HEK293T (cell line): ENCODE results near the gene FBXO21.

Experiments used
- CTCF ChIA-PET: fragments of 350-600 bp; formaldehyde crosslinking; extraction: SDS; loops from one replicate; lab custom pipeline; 2021; ENCODE audit warnings: antibody characterized with exemption, inconsistent platforms; lab: Yijun Ruan, JAX
- POLR2A ChIA-PET: fragments of 350-600 bp; formaldehyde crosslinking; extraction: SDS; loops from one replicate; lab custom pipeline; 2020; ENCODE audit warnings: antibody characterized with exemption, inconsistent platforms; lab: Yijun Ruan, JAX
- DNase-seq: peaks from one replicate; pipeline ENCODE4 v3.0.0; 2012; ENCODE audit warnings: mixed read lengths; ENCODE audit errors: extremely low spot score
- ARNT ChIP-seq: fragments of 450-650 bp; IDR thresholded peaks from 2 replicates; pipeline ENCODE4 v1.6.1; 2017; ENCODE audit warnings: mild to moderate bottlenecking
- BHLHE40 ChIP-seq: fragments of 450-650 bp; IDR thresholded peaks from 2 replicates; pipeline ENCODE4 v1.6.1; 2016; ENCODE audit warnings: mild to moderate bottlenecking, moderate library complexity, borderline replicate concordance
- CTBP1 ChIP-seq: fragments of 450-650 bp; IDR thresholded peaks from 2 replicates; pipeline ENCODE4 v1.6.1; 2016; ENCODE audit warnings: borderline replicate concordance
- ELF4 ChIP-seq: fragments of 450-650 bp; IDR thresholded peaks from 2 replicates; pipeline ENCODE4 v1.6.1; 2017; ENCODE audit warnings: antibody characterized with exemption
- FOXA1 ChIP-seq: fragments of 450-650 bp; IDR thresholded peaks from 2 replicates; pipeline ENCODE4 v1.6.1; 2016; ENCODE audit warnings: mild to moderate bottlenecking
- FOXK2 ChIP-seq: fragments of 450-650 bp; IDR thresholded peaks from 2 replicates; pipeline ENCODE4 v1.6.1; 2016; ENCODE audit warnings: mild to moderate bottlenecking
- FOXM1 ChIP-seq: fragments of 450-650 bp; IDR thresholded peaks from 2 replicates; pipeline ENCODE4 v1.6.1; 2017; ENCODE audit warnings: mild to moderate bottlenecking, borderline replicate concordance
- HDGF ChIP-seq: fragments of 450-650 bp; IDR thresholded peaks from 2 replicates; pipeline ENCODE4 v1.6.1; 2017; ENCODE audit warnings: antibody characterized with exemption, borderline replicate concordance
- L3MBTL2 ChIP-seq: fragments of 450-650 bp; conservative IDR thresholded peaks from 2 replicates; pipeline ENCODE4 v1.6.1; 2016; ENCODE audit warnings: mild to moderate bottlenecking
- LEF1 ChIP-seq: fragments of 450-650 bp; IDR thresholded peaks from 2 replicates; pipeline ENCODE4 v1.6.1; 2017; ENCODE audit warnings: mild to moderate bottlenecking, borderline replicate concordance
- NFRKB ChIP-seq: fragments of 450-650 bp; IDR thresholded peaks from 2 replicates; pipeline ENCODE4 v1.6.1; 2016; ENCODE audit warnings: mild to moderate bottlenecking, moderate library complexity
- SP1 ChIP-seq: fragments of 450-650 bp; IDR thresholded peaks from 2 replicates; pipeline ENCODE4 v1.6.1; 2017
- SUZ12 ChIP-seq: fragments of 450-650 bp; IDR thresholded peaks from 2 replicates; pipeline ENCODE4 v1.6.1; 2016; ENCODE audit warnings: mild to moderate bottlenecking
- TARDBP ChIP-seq: fragments of 450-650 bp; IDR thresholded peaks from 2 replicates; pipeline ENCODE4 v1.6.1; 2016
- ZNF384 ChIP-seq: fragments of 450-650 bp; IDR thresholded peaks from 2 replicates; pipeline ENCODE4 v1.6.1; 2016
- TF ChIP-seq, protein P1 (sequence below): fragments of 450-650 bp; IDR thresholded peaks from 2 replicates; pipeline ENCODE4 v1.6.1; 2016

FBXO21 gene

DNA sequence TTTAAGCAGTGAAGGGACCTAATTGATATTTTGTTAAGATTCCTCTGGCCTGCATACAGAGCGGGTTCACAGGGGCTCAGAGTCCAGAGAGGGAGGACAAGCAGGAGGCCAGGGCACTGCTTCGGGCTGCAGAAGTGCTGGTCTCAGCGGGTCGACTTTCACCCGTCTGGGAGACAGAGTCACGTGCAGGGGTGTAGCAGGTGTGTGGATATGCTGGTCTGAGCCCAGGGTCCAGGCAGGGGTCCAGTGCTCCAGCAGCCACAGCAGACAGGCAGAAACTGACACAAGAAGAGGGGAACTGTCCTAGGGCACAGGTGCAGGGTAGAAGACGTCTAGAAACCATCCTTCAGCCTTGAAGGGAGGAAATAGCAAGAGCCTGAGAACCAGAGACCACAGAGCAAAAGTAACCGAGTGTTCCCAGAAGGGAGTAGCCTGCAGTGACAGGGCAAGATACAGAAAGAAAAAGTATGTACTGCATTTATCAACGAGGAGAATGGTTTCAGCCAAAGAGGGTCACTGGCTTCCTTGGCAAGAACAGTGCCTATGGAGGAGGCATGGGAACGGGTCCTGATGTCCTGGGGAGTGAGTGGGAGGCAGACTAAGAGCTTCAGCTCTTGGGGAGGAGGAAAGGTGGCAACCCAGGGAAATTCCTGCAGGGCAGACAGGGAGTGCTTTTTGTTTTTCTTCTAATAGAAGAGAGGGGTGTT is 28.7 kb downstream of the FBXO21 start:
- POLR2A ChIA-PET: no interaction called here
- TF ChIP-seq ZNF384 (no peak), ARNT (no peak), TARDBP (no peak), HDGF (no peak), FOXA1 (no peak), FOXK2 (no peak), BHLHE40 (no peak), FOXM1 (no peak), L3MBTL2 (no peak), SUZ12 (no peak), LEF1 (no peak), NFRKB (no peak), SP1 (no peak), CTBP1 (no peak), ELF4 (no peak)
- TF ChIP-seq, protein P1, sequence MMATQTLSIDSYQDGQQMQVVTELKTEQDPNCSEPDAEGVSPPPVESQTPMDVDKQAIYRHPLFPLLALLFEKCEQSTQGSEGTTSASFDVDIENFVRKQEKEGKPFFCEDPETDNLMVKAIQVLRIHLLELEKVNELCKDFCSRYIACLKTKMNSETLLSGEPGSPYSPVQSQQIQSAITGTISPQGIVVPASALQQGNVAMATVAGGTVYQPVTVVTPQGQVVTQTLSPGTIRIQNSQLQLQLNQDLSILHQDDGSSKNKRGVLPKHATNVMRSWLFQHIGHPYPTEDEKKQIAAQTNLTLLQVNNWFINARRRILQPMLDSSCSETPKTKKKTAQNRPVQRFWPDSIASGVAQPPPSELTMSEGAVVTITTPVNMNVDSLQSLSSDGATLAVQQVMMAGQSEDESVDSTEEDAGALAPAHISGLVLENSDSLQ: no peak
- DNase-seq: no peak
- CTCF ChIA-PET: no interaction called here

DNA sequence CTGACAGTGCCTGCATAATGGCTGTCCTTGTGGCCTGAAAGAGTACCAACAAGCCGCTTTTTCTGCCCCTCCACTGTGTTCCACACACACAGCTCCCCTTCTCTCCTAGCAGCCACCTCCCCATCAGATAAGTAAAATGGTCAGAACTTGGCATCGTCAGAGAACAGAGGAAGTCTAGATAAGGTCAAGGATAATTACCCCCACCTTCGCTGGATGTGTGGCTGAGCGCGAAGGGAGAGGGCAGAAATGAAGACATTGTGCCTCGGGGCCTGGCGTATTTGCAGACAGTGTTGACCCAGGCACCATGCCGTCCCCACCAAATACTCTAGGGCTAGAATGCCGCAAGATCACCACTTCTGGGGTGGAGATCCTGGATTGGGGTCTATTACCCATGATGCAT is 30.6 kb downstream of the FBXO21 start:
- POLR2A ChIA-PET: no interaction called here
- CTCF ChIA-PET: no interaction called here
- TF ChIP-seq BHLHE40: no peak
- no peak for TF ChIP-seq SUZ12
- TF ChIP-seq HDGF: no peak
- no peak for TF ChIP-seq NFRKB
- TF ChIP-seq LEF1: no peak
- no peak for TF ChIP-seq FOXK2
- no peak for TF ChIP-seq TARDBP
- TF ChIP-seq FOXA1: no peak
- TF ChIP-seq, protein P1: no peak
- TF ChIP-seq SP1: no peak
- no peak for TF ChIP-seq L3MBTL2
- no peak for TF ChIP-seq ARNT
- no peak for TF ChIP-seq ELF4
- TF ChIP-seq FOXM1: no peak
- TF ChIP-seq ZNF384: no peak
- TF ChIP-seq CTBP1: no peak
- no peak for DNase-seq

DNA sequence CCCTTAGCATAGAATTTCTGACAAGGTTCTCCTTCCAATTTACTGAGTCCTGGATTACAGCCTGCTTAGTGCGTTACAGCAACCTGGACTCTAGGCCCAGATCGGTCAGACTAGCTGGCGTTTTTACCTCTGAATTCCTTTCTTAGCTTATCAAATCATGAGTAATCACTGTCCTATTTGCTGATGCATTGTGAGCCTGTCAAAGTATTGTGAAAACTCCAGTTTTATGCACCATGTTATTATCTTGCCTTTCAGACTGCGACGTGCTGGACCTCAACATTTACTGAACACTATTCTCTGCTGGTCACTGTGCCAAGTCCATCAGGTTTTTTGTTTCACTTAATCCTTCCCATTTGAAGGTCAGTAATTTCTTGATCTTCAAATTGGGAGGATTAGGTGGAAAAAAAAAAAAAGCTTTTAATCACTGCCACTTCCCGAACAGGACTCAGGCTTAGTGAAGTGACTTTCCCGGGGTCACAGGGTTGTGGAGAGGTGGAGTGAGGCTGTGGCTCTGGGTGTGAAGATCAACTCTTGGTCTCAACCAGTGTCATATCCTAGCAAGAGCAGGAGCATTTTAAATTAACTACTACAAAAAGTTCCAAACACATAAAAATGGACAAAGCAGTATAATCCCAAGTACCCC is 31.2 kb downstream of the FBXO21 start:
- CTCF ChIA-PET: interaction anchor here (0.7 kb wide), 1 partner anchor 15 kb away, joined by 3 read pairs; no protein-coding TSS in a partner anchor
- POLR2A ChIA-PET: no interaction called here
- DNase-seq: no peak
- TF ChIP-seq TARDBP (no peak), FOXA1 (no peak), BHLHE40 (no peak), CTBP1 (no peak), L3MBTL2 (no peak), SUZ12 (no peak), HDGF (no peak), ZNF384 (no peak), FOXM1 (no peak), ARNT (no peak), SP1 (no peak)
- TF ChIP-seq, protein P1: no peak

DNA sequence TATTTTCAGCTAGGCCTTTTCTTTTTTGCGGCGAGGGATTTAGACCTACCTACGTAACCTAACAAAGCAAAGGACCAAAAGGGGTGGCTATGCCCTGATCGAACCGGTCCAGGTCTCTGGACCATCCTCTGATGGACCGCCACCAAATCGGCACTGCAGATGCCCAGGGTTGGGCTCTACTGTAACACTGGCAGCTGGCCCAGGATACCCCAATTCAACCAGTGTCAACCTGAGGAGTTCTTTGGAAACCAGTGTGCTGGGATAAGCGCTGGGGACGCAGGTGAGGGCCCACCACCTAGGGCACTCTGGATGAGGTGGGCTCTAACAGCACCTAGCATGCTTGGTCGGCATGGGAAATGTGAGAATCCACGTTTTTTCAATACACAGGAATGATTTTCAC is 32.2 kb downstream of the FBXO21 start:
- ChIA-PET CTCF (interaction anchor here (0.7 kb wide), 1 partner anchor 16 kb away, joined by 3 read pairs; no protein-coding TSS in a partner anchor), POLR2A (no interaction called here)
- no peak for TF ChIP-seq FOXK2
- TF ChIP-seq BHLHE40: no peak
- no peak for TF ChIP-seq CTBP1
- TF ChIP-seq FOXA1: no peak
- TF ChIP-seq ZNF384: no peak
- TF ChIP-seq HDGF: no peak
- TF ChIP-seq LEF1: no peak
- TF ChIP-seq SUZ12: no peak
- no peak for TF ChIP-seq TARDBP
- no peak for TF ChIP-seq ELF4
- no peak for TF ChIP-seq SP1
- TF ChIP-seq L3MBTL2: no peak
- no peak for DNase-seq

DNA sequence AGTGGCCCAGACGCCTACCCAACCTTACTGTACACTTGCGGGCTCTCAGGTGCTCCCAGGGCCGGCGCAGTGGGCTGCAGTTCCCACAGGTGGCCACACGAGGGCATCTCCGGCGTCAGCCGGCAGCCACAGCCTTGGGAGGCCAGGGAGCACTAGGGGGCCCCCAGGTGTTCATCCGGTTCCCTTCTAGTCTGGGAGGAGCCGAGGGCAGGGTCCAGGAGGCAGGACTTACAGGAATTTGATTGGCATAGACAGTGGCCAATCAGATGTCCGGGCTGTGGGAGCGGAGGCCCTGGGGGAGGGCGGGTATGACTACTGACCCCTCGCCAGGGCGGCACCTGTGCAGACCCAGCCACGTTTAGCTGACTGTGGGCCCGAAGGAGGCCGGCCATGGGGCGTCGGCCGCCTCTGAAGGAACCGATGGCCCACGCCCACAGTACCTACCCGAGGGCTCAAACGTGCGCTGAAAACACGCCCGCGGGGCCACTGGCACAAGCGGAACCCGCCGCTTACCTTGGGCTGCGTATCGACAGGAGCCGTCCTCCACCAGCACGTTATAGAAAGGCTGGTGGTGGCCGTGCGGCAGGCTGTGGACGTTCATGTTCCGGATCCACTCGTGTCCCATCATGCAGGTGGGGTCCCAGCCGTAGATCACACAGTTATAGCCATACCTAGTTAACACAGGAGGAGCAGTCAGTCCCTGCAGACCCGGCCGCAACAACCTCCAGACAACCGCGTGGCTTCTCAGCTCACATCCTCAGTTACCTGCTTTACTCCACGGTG is 34.8 kb downstream of the FBXO21 start:
- ChIA-PET CTCF (interaction anchor here (1.2 kb wide), 1 partner anchor 26 kb away, joined by 3 read pairs; no protein-coding TSS in a partner anchor), POLR2A (no interaction called here)
- DNase-seq: peak; percentile 81
- TF ChIP-seq, protein P1: peak; percentile 97
- no peak for TF ChIP-seq FOXA1
- TF ChIP-seq SP1: no peak
